Endothelial cell of umbilical vein (primary cell): ENCODE results near the gene PTPN14.

Experiments
- EZH2 ChIP-seq: IDR thresholded peaks from 2 replicates; pipeline ENCODE4 v1.6.1; 2012; ENCODE audit warnings: borderline replicate concordance, low read depth, mild to moderate bottlenecking, moderate library complexity, low read length, inconsistent platforms; ENCODE audit not compliant: severe bottlenecking
- JUN ChIP-seq: IDR thresholded peaks from 2 replicates; pipeline ENCODE4 v1.6.1; 2011; ENCODE audit warnings: borderline replicate concordance, low read depth; ENCODE audit not compliant: insufficient read length, insufficient read depth
- TF ChIP-seq, protein P1 (sequence below), 2 donors: IDR thresholded peaks; 1 replicate in 1 of 2; 2 replicates in 1 of 2; pipeline ENCODE4 v1.5.1; 2011; ENCODE audit warnings: low read length in 2 of 2, mild to moderate bottlenecking in 2 of 2, moderate library complexity in 2 of 2, control low read depth in 1 of 2, inconsistent platforms in 1 of 2, low read depth in 1 of 2; ENCODE audit not compliant: insufficient read depth in 1 of 2; ENCODE audit errors: extremely low read depth in 1 of 2

DNA sequence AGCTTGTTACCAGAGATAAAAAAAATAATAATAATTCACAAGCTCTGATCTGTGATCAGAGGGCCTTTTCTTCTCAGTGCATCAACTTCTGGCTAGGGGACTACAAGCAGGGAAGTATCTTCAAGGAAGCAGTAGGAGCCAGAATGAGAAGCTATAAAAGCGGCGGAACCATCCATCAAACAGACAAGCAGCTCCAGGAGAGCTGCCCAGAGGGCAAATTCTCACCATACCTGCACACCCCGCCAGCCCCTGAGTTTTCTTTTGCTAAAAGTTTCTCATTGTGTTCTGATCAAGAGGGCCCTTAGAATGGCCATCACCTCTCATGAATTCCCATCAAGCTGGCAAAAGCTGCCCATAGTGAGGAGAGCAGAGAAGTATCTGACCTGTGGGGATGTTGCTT is 171.0 kb downstream of the PTPN14 start:
- TF ChIP-seq, protein P1, sequence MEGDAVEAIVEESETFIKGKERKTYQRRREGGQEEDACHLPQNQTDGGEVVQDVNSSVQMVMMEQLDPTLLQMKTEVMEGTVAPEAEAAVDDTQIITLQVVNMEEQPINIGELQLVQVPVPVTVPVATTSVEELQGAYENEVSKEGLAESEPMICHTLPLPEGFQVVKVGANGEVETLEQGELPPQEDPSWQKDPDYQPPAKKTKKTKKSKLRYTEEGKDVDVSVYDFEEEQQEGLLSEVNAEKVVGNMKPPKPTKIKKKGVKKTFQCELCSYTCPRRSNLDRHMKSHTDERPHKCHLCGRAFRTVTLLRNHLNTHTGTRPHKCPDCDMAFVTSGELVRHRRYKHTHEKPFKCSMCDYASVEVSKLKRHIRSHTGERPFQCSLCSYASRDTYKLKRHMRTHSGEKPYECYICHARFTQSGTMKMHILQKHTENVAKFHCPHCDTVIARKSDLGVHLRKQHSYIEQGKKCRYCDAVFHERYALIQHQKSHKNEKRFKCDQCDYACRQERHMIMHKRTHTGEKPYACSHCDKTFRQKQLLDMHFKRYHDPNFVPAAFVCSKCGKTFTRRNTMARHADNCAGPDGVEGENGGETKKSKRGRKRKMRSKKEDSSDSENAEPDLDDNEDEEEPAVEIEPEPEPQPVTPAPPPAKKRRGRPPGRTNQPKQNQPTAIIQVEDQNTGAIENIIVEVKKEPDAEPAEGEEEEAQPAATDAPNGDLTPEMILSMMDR (IDR thresholded peaks at IDR 0.05; ENCODE audit: extremely low read depth in 1 of 2, insufficient read depth in 1 of 2, low read depth in 1 of 2, low read length in 2 of 2): no peak
- TF ChIP-seq JUN (no peak), EZH2 (no peak)
